HepG2 (cell line): Measurements from ENCODE around the gene TRPC4AP. TPM values are rescaled to one million over a fixed set of nuclear protein-coding genes. Genes with fewer than 3 reads are reported as not detected.

Experiments used
- ARNT2 ChIP-seq: sonication (generic); formaldehyde crosslinking; IDR thresholded peaks from 2 replicates; pipeline ENCODE4 v1.8.0; 2022; ENCODE audit warnings: mild to moderate bottlenecking, low read depth, missing genetic modification reagents, moderate library complexity
- HNF1B ChIP-seq: sonication (generic); formaldehyde crosslinking; IDR thresholded peaks from 2 replicates; pipeline ENCODE4 v1.5.1; 2020; ENCODE audit warnings: mild to moderate bottlenecking, moderate library complexity, missing genetic modification reagents
- KDM6A ChIP-seq: IDR thresholded peaks from 2 replicates; pipeline ENCODE4 v1.6.1; 2016; ENCODE audit warnings: low read depth
- MAFF ChIP-seq: IDR thresholded peaks from 2 replicates; pipeline ENCODE4 v1.6.1; 2011; ENCODE audit warnings: low read depth, low read length, improper control_type of control experiment
- MEIS2 ChIP-seq: sonication (generic); formaldehyde crosslinking; IDR thresholded peaks from 2 replicates; pipeline ENCODE4 v1.9.0; 2021; ENCODE audit warnings: mild to moderate bottlenecking, missing genetic modification reagents
- RBM22 ChIP-seq: fragments of 200-400 bp; formaldehyde crosslinking; optimal IDR thresholded peaks from 2 replicates; pipeline ENCODE3; 2017; ENCODE audit warnings: mild to moderate bottlenecking, low read length, moderate library complexity
- SP1 ChIP-seq, 2 experiments: fragments of 450-650 bp in 1 of 2; sonication (generic) in 1 of 2; formaldehyde crosslinking in 1 of 2; IDR thresholded peaks; 2 replicates each; pipeline versions ENCODE4 v1.4.0 to v1.6.1; 2016 to 2020; ENCODE audit warnings: missing genetic modification reagents in 1 of 2
- TRIM22 ChIP-seq: fragments of 450-650 bp; IDR thresholded peaks from 2 replicates; pipeline ENCODE4 v1.6.1; 2017
- ZBTB33 ChIP-seq: sonication (generic); formaldehyde crosslinking; IDR thresholded peaks from 2 replicates; pipeline ENCODE4 v1.4.0; 2020; ENCODE audit warnings: missing genetic modification reagents
- ZBTB40 ChIP-seq, 2 experiments: fragments of 450-650 bp in 1 of 2; sonication (generic) in 1 of 2; formaldehyde crosslinking in 1 of 2; IDR thresholded peaks; 2 replicates each; pipeline versions ENCODE4 v1.6.1 to v1.8.0; 2016 to 2022; ENCODE audit warnings: antibody characterized with exemption in 1 of 2, mild to moderate bottlenecking in 1 of 2, missing genetic modification reagents in 1 of 2
- ZBTB7B ChIP-seq: sonication (generic); formaldehyde crosslinking; IDR thresholded peaks from 2 replicates; pipeline ENCODE4 v1.4.0; 2020; ENCODE audit warnings: missing genetic modification reagents
- ZFX ChIP-seq: sonication (generic); formaldehyde crosslinking; IDR thresholded peaks from 2 replicates; pipeline ENCODE4 v1.4.0; 2020; ENCODE audit warnings: mild to moderate bottlenecking, low read depth, missing genetic modification reagents, moderate library complexity
- ZNF33B ChIP-seq: sonication (generic); formaldehyde crosslinking; IDR thresholded peaks from 2 replicates; pipeline ENCODE4 v1.5.1; 2020; ENCODE audit warnings: mild to moderate bottlenecking, missing genetic modification reagents
- ZNF546 ChIP-seq: sonication (generic); formaldehyde crosslinking; conservative IDR thresholded peaks from 2 replicates; pipeline ENCODE4 v1.8.1; 2023; ENCODE audit warnings: mild to moderate bottlenecking, missing genetic modification reagents
- polyA plus RNA-seq, 8 experiments: library from polyadenylated mRNA; depleted of rRNA in 3 of 8; stranded (reverse) in 7 of 8; unstranded in 1 of 8; fragments of >200 nt; fragmentation: Illumina TruSeq in 4 of 8; extraction: Trizol in 4 of 8; gene quantifications; 2 replicates each; pipeline versions ENCODE4 v1.2.1 to v1.2.3, GENCODE V29; 2011 to 2016; ENCODE audit warnings: low read depth in 4 of 8, missing spikeins in 1 of 8, mixed read lengths in 1 of 8; ENCODE audit not compliant: insufficient read depth in 1 of 8
- total RNA-seq, 5 experiments: library from RNA; depleted of rRNA; stranded (reverse); fragments of >200 nt; fragmentation: Illumina TruSeq; extraction: Trizol; gene quantifications; 2 replicates each; pipeline ENCODE4 v1.2.3, GENCODE V29; 2016; ENCODE audit warnings: low read depth in 1 of 5

The TRPC4AP gene
- total and polyA plus RNA-seq, 2 of the 13 experiments (the other 11 are each of a cell fraction or from before 2014, with no cell fraction given), result 136 to 137 TPM

GRCh38 chr20:34998331-34998950 is 94.2 kb downstream of the TRPC4AP start (continued):
- TF ChIP-seq ZBTB40 (IDR thresholded peaks at IDR 0.05) (no peak), ZBTB40 (CRISPR knock-in tag; IDR thresholded peaks at IDR 0.05) (no peak), HNF1B (CRISPR knock-in tag) (no peak), ZNF546 (CRISPR knock-in tag) (no peak), ZBTB33 (CRISPR knock-in tag) (no peak), TRIM22 (no peak), SP1 (IDR thresholded peaks at IDR 0.05) (no peak), SP1 (CRISPR knock-in tag; IDR thresholded peaks at IDR 0.05) (no peak), RBM22 (peak; percentile 20), ZNF33B (CRISPR knock-in tag) (no peak), ARNT2 (CRISPR knock-in tag) (no peak), MAFF (no peak), ZFX (CRISPR knock-in tag) (no peak), KDM6A (no peak), MEIS2 (CRISPR knock-in tag) (no peak), ZBTB7B (CRISPR knock-in tag) (no peak)
